ENCODE data around the gene SLC22A17.
"Not testable (repeated sequence)": the region's sequence is repeated elsewhere in the genome, so short reads cannot be mapped to it uniquely, and the experiment has no call there.

Gene SLC22A17

GRCh38 chr14:23339506-23340268, 13.0 kb downstream of the SLC22A17 start:
- no peak for DNase-seq (ENCODE audit: low read depth)

GRCh38 chr14:23335623-23336022, 17.1 kb downstream of the SLC22A17 start:
- DNase-seq (ENCODE audit: low read depth): no peak

GRCh38 chr14:23327947-23328744, 24.5 kb downstream of the SLC22A17 start:
- DNase-seq (ENCODE audit: low read depth): peak; percentile 27

- no peak for DNase-seq (ENCODE audit: low read depth)
These were observed 26.0 kb downstream of the SLC22A17 start for GRCh38 chr14:23326491-23327332.

GRCh38 chr14:23325746-23326145, 26.9 kb downstream of the SLC22A17 start:
- not testable (repeated sequence) for DNase-seq (ENCODE audit: low read depth)

- DNase-seq (ENCODE audit: low read depth): no peak
These were observed 27.7 kb downstream of the SLC22A17 start for GRCh38 chr14:23324993-23325392.

- no peak for DNase-seq (ENCODE audit: low read depth)
These were observed 28.2 kb downstream of the SLC22A17 start for GRCh38 chr14:23324455-23324846.

GRCh38 chr14:23323838-23324454, 28.7 kb downstream of the SLC22A17 start:
- no peak for DNase-seq (ENCODE audit: low read depth)

- DNase-seq (ENCODE audit: low read depth): no peak
These were observed 29.8 kb downstream of the SLC22A17 start for GRCh38 chr14:23322568-23323517.

- DNase-seq (ENCODE audit: low read depth): peak; percentile 12
These were observed 30.8 kb downstream of the SLC22A17 start for GRCh38 chr14:23321572-23322547.

GRCh38 chr14:23320584-23321571, 31.8 kb downstream of the SLC22A17 start, which contains the start of gene PABPN1:
Gene PABPN1 (plus strand): TSS chr14:23321457. CDS start chr14:23321470, 13 bp downstream.
- peak; percentile 98 for DNase-seq (ENCODE audit: low read depth)

GRCh38 chr14:23319746-23320583, 32.7 kb downstream of the SLC22A17 start:
- DNase-seq (ENCODE audit: low read depth): no peak

- DNase-seq (ENCODE audit: low read depth): no peak
These were observed 36.4 kb downstream of the SLC22A17 start for GRCh38 chr14:23316300-23316699.

GRCh38 chr14:23310546-23310945, 42.1 kb downstream of the SLC22A17 start:
- DNase-seq (ENCODE audit: low read depth): no peak

- no peak for DNase-seq (ENCODE audit: low read depth)
These were observed 43.8 kb downstream of the SLC22A17 start for GRCh38 chr14:23308721-23309445.

Measured in T-helper 22 cell (primary cell).